OCI-LY1 (cell line): ENCODE data around the gene SMIM34.

ENCODE experiments used
- CTCF ChIP-seq: fragments of 200-600 bp; sonication (generic), shearing (Covaris generic); IDR thresholded peaks from 2 replicates; pipeline ENCODE4 v1.5.1; 2017; ENCODE audit warnings: mild to moderate bottlenecking, antibody characterized with exemption, low read length, moderate library complexity, mixed read lengths
- EZH2 ChIP-seq: fragments of 200-600 bp; sonication (generic), shearing (Covaris generic); IDR thresholded peaks from 2 replicates; pipeline ENCODE4 v1.8.0; 2017; ENCODE audit warnings: borderline replicate concordance, mixed run types, mild to moderate bottlenecking, antibody characterized with exemption, low read length, moderate library complexity, mixed read lengths

GRCh38 chr21:34369741-34370140, 54.0 kb downstream of the SMIM34 start:
- TF ChIP-seq CTCF (no peak), EZH2 (no peak)
